Colonic mucosa (tissue), 4 donors: ENCODE data around the gene MDFIC2. TPM values are rescaled to one million over a fixed set of nuclear protein-coding genes. Genes with fewer than 3 reads are reported as not detected.
"Not testable (repeated sequence)": the region's sequence is repeated elsewhere in the genome, so short reads cannot be mapped to it uniquely, and the experiment has no call there.

Source experiments
- DNase-seq: peaks from one replicate; pipeline ENCODE4 v3.0.0-alpha.2; 2020
- H3K27ac ChIP-seq: fragments of 200-600 bp; one replicate; pipeline ENCODE4 v1.8.0; 2021
- H3K27me3 ChIP-seq: fragments of 200-600 bp; one replicate; pipeline ENCODE4 v1.8.0; 2021
- H3K36me3 ChIP-seq: fragments of 200-600 bp; one replicate; pipeline ENCODE4 v1.8.0; 2021
- H3K4me1 ChIP-seq: fragments of 200-600 bp; one replicate; pipeline ENCODE4 v1.8.0; 2021; ENCODE audit warnings: mild to moderate bottlenecking
- H3K4me3 ChIP-seq: fragments of 200-600 bp; one replicate; pipeline ENCODE4 v1.8.0; 2021
- H3K9ac ChIP-seq, 2 donors: one replicate each; pipeline ENCODE4 v1.7.0; 2013; ENCODE audit warnings: control low read depth in 2 of 2, low read depth in 2 of 2, low read length in 2 of 2
- H3K9me3 ChIP-seq: fragments of 200-600 bp; one replicate; pipeline ENCODE4 v1.8.0; 2021
- intact Hi-C: fragments of 100-400 bp; cut with DNase I; formaldehyde crosslinking; loops from one replicate; pipeline ENCODE4 v1.14.1; 2022
- total RNA-seq, 2 donors: library from RNA; stranded (reverse); fragmentation: NEBNext Ultra II Directional in 1 of 2; extraction: Animal tissue kit (Norgen Biotek cat#: 25700) in 1 of 2; gene quantifications; one replicate each; pipeline ENCODE4 v1.2.1, GENCODE V29; 2021
- TF ChIP-seq, protein P1 (sequence below): fragments of 200-600 bp; IDR thresholded peaks from one replicate; pipeline ENCODE4 v1.8.0; 2022; ENCODE audit warnings: antibody characterized with exemption, mild to moderate bottlenecking
- donor health status: healthy.
- donor health status: DM: no; HTN: no; CAD: no.
- donor health status: DM: no; HTN: no; CAD: no.

Gene MDFIC2
- total RNA-seq, 2 donors from 2014 or later: not detected

DNA sequence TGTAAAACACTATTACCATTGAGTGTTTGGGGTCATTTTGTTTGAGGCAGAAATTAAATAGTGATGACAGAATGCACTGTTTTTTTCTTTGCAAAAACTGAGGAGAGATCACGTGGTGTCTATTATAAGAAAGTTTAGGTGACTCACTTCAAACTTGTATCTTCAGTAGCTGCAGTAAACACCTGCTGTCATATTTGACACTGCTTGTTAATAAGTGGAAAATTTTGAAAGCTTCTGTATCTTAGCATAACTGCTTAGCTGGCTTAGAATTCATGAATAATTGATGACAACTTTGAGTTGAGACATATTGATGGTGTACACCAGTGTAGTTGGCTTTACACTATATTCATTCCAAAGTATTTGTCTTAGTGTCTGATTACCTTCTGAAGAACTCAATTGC lies 29.7 kb upstream of the MDFIC2 start:
- no peaks in the 10 kb centered on the region for H3K27me3 ChIP-seq
- H3K4me3 ChIP-seq: no peak overlapping the region
- no peaks in the 10 kb centered on the region for H3K4me1 ChIP-seq
- no peak overlapping the region for H3K27ac ChIP-seq
- no peak overlapping the region for H3K9ac ChIP-seq
- no peak for DNase-seq
- no peaks in the 10 kb centered on the region for H3K36me3 ChIP-seq
- no peaks in the 10 kb centered on the region for H3K9me3 ChIP-seq
- TF ChIP-seq, protein P1, sequence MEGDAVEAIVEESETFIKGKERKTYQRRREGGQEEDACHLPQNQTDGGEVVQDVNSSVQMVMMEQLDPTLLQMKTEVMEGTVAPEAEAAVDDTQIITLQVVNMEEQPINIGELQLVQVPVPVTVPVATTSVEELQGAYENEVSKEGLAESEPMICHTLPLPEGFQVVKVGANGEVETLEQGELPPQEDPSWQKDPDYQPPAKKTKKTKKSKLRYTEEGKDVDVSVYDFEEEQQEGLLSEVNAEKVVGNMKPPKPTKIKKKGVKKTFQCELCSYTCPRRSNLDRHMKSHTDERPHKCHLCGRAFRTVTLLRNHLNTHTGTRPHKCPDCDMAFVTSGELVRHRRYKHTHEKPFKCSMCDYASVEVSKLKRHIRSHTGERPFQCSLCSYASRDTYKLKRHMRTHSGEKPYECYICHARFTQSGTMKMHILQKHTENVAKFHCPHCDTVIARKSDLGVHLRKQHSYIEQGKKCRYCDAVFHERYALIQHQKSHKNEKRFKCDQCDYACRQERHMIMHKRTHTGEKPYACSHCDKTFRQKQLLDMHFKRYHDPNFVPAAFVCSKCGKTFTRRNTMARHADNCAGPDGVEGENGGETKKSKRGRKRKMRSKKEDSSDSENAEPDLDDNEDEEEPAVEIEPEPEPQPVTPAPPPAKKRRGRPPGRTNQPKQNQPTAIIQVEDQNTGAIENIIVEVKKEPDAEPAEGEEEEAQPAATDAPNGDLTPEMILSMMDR: no peak
- intact Hi-C loops: no loop called here

DNA sequence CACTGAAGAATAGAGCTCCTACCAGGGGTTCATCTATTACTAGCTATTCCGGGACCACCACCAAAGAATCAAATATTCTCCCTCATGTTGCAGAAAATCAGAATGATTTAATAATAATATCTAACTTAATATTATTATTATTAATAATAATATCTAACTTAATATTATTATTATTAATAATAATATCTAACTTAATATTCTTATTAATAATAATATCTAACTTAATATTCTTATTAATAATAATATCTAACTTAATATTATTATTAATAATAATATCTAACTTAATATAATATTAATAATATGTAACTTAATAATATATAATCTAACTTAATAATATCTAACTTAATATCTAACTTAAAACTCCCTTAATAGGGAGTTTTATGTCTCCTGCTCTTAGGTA lies 24.4 kb upstream of the MDFIC2 start:
- H3K4me3 ChIP-seq, intact Hi-C loops, H3K4me1 ChIP-seq, H3K27ac ChIP-seq, H3K36me3 ChIP-seq, H3K9ac ChIP-seq, DNase-seq, H3K9me3 ChIP-seq, H3K27me3 ChIP-seq: not testable (repeated sequence)

DNA sequence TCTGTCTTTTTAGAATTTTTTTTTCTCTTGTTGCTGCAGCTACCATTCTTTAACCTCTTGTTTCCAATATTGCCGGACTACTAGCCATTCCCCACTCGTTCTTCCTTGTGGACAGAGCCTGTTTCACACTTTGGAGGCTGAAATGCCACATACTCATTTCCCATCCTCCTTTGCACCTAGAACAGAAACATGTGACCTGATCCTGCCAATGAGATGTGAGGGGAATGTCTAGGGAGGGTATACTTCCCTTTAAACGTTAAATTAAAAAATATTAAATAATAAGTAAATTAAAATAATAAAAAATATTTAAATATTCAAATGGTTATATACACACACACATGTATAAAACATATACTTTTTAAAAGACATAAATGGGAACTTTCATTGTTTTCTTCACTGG lies 20.6 kb upstream of the MDFIC2 start:
- DNase-seq: no peak
- H3K27ac ChIP-seq: no peak overlapping the region
- no peaks in the 10 kb centered on the region for H3K27me3 ChIP-seq
- intact Hi-C loops: no loop called here
- no peak overlapping the region for H3K9ac ChIP-seq
- no peaks in the 10 kb centered on the region for H3K4me1 ChIP-seq
- H3K9me3 ChIP-seq: no peaks in the 10 kb centered on the region
- no peak overlapping the region for H3K4me3 ChIP-seq
- TF ChIP-seq, protein P1: no peak
- no peaks in the 10 kb centered on the region for H3K36me3 ChIP-seq

DNA sequence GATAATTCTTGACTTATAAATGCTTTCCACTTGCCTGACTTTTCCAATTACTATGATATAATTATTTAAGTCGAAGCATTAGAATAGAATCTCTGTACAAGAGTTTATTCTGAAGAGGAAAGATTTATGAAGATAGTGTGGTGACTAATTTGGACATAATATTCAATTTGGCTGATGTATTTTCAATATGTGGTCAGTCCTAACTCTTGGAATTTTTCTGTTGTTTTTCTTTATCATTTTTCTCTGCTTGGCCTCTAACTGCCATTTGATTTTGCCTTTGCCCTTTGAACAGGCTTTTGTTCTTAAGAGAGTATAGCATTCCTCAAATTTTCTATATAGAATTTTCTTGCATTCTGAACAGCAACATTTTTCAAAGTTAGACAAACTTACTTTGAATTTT lies 2.6 kb upstream of the MDFIC2 start:
- intact Hi-C loops: no loop called here
- TF ChIP-seq, protein P1: no peak
- H3K4me1 ChIP-seq: no peaks in the 10 kb centered on the region
- no peaks in the 10 kb centered on the region for H3K9me3 ChIP-seq
- H3K27ac ChIP-seq: no peak overlapping the region
- no peaks in the 10 kb centered on the region for H3K36me3 ChIP-seq
- H3K4me3 ChIP-seq: no peak overlapping the region
- no peak for DNase-seq
- H3K9ac ChIP-seq: no peak overlapping the region
- no peaks in the 10 kb centered on the region for H3K27me3 ChIP-seq

DNA sequence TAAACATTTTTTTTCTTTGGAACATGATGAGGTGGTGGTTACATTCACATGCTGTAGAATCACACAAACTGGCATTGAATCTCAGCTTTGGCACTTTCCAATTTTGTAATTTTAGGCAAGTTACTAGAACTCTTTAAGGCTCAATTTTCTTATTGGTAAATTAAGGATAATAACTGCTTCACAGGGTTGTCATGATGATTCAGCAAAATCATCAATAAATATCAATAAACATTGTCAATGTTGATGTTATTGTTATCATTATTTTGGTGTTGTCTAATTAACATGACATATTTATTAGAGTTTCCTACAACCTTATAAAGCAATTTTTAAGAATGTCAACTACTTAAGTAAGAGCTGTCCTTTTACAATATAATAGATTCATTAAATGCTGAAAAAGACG lies 1.6 kb downstream of the MDFIC2 start:
- TF ChIP-seq, protein P1: no peak
- intact Hi-C loops: no loop called here
- no peaks in the 10 kb centered on the region for H3K27me3 ChIP-seq
- no peaks in the 10 kb centered on the region for H3K9me3 ChIP-seq
- no peaks in the 10 kb centered on the region for H3K36me3 ChIP-seq
- no peak overlapping the region for H3K27ac ChIP-seq
- no peaks in the 10 kb centered on the region for H3K4me1 ChIP-seq
- no peak overlapping the region for H3K9ac ChIP-seq
- no peak for DNase-seq
- H3K4me3 ChIP-seq: no peak overlapping the region

DNA sequence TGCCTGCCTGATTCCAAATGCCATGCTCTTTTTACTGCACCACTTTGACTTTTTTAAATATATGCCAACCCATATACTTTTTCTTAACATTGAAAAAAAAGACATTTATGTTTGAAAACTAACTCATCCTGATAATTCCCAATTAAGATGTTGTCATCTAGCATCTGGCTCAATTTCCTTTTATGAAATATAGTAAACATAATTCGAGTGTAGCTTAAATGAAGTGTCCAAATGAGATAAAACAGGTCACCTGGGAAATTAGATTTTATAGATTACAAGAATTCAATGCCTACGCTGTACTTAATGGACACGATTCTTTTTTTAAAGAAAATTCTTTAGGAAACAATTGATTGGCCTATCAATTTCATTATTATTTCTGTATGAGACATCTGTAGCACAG lies 2.8 kb downstream of the MDFIC2 start:
- no peak overlapping the region for H3K27ac ChIP-seq
- H3K4me3 ChIP-seq: no peak overlapping the region
- H3K27me3 ChIP-seq: no peaks in the 10 kb centered on the region
- intact Hi-C loops: no loop called here
- DNase-seq: no peak
- H3K4me1 ChIP-seq: no peaks in the 10 kb centered on the region
- H3K36me3 ChIP-seq: no peaks in the 10 kb centered on the region
- TF ChIP-seq, protein P1: no peak
- H3K9ac ChIP-seq: no peak overlapping the region
- H3K9me3 ChIP-seq: no peaks in the 10 kb centered on the region
